ENCODE data around the gene FOXJ2. TPM values are rescaled to one million over a fixed set of nuclear protein-coding genes. Genes with fewer than 3 reads are reported as not detected.

FOXJ2 gene
- total RNA-seq, 1 experiment from 2014 or later, result 5.5 TPM

DNA sequence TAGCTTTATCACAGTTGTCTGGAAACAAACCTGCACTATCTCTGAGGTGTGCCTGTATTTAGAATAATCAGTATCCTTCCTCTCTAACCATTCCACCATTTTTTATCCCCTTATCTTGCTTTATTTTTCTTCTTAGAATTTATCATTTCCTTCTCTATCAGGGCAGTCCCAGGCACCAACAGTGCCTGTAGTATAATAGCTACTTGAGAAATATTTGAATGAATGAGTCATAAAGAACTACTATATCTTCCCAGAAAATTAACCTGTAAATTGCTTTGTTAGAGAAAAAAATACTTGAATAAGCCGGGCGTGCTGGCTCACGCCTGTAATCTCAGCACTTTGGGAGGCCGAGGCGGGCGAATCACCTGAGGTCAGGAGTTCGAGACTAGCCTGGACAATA is 21.2 kb upstream of the FOXJ2 start:
- no CpG with 5 or more reads among the region's 7 CpGs for WGBS (ENCODE audit: extremely low coverage, insufficient read length, low lambda C conversion rate)
- Mint-ChIP-seq H3K9me3 (no peaks in the 10 kb centered on the region), H3K27me3 (ENCODE audit: low read depth) (peaks cover 2% of the 10 kb centered on the region; the same call in 1 of the 2 replicates), H3K4me3 (no peak overlapping the region), H3K36me3 (ENCODE audit: insufficient read depth in 1 of 3, low read depth in 3 of 3) (peaks cover 0 to 4% (median 1%) of the 10 kb centered on the region in 3 experiments; a peak in 3 of 7 replicates), H3K27ac (no peak overlapping the region), H3K4me1 (no peaks in the 10 kb centered on the region; a peak in 1 of 4 replicates)
- no peaks in the 10 kb centered on the region for H3K79me1 ChIP-seq (ENCODE audit: insufficient read depth, low read depth, low read length, poor library complexity, severe bottlenecking)
- H2BK15ac ChIP-seq (ENCODE audit: low read depth, low read length), result no peak overlapping the region
- no peak overlapping the region for H2AK5ac ChIP-seq (ENCODE audit: insufficient read length, low read length)
- no peaks in the 10 kb centered on the region for H4K20me1 ChIP-seq (ENCODE audit: control insufficient read depth, insufficient read depth, insufficient read length)
- no peaks in the 10 kb centered on the region for H3K9me3 ChIP-seq (ENCODE audit: control insufficient read depth, low read depth, low read length)
- H4K5ac ChIP-seq (ENCODE audit: insufficient read length, low read depth, low read length), result no peak overlapping the region
- H3K18ac ChIP-seq (ENCODE audit: insufficient read length, low read depth, low read length), result no peak overlapping the region
- no peak overlapping the region for H2BK120ac ChIP-seq (ENCODE audit: low read depth, low read length, poor library complexity, severe bottlenecking)
- H3K27me3 ChIP-seq (ENCODE audit: insufficient read depth, low read length), result no peaks in the 10 kb centered on the region
- TF ChIP-seq, protein P1, sequence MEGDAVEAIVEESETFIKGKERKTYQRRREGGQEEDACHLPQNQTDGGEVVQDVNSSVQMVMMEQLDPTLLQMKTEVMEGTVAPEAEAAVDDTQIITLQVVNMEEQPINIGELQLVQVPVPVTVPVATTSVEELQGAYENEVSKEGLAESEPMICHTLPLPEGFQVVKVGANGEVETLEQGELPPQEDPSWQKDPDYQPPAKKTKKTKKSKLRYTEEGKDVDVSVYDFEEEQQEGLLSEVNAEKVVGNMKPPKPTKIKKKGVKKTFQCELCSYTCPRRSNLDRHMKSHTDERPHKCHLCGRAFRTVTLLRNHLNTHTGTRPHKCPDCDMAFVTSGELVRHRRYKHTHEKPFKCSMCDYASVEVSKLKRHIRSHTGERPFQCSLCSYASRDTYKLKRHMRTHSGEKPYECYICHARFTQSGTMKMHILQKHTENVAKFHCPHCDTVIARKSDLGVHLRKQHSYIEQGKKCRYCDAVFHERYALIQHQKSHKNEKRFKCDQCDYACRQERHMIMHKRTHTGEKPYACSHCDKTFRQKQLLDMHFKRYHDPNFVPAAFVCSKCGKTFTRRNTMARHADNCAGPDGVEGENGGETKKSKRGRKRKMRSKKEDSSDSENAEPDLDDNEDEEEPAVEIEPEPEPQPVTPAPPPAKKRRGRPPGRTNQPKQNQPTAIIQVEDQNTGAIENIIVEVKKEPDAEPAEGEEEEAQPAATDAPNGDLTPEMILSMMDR (conservative IDR thresholded peaks at IDR 0.05), result no peak
- no peaks in the 10 kb centered on the region for H3K79me2 ChIP-seq (ENCODE audit: insufficient read depth, low read length)
- H3K27ac ChIP-seq (ENCODE audit: insufficient read length, low read depth, low read length), result no peak overlapping the region
- no peak overlapping the region for H2BK20ac ChIP-seq (ENCODE audit: low read depth, low read length, poor library complexity, severe bottlenecking)
- H3K56ac ChIP-seq (ENCODE audit: insufficient read length, low read depth, low read length), result no peak overlapping the region
- H3K9ac ChIP-seq (ENCODE audit: extremely low read depth, insufficient read length, low read length), result no peak overlapping the region
- no peak overlapping the region for H3K4ac ChIP-seq (ENCODE audit: low read depth, low read length)
- no peak overlapping the region for H2BK12ac ChIP-seq (ENCODE audit: insufficient read length, low read depth, low read length)
- no peak overlapping the region for H2AFZ ChIP-seq (ENCODE audit: low read length)
- no peak overlapping the region for H4K91ac ChIP-seq (ENCODE audit: insufficient read length, low read depth, low read length)
- H3K14ac ChIP-seq (ENCODE audit: insufficient read depth, low read length), result no peak overlapping the region
- DNase-seq, result no peak
- H4K8ac ChIP-seq (replicated peaks; ENCODE audit: insufficient read length, low read depth, low read length), result no peak overlapping the region
- H3K23me2 ChIP-seq (ENCODE audit: insufficient read length, low read depth, low read length, poor library complexity, severe bottlenecking), result no peaks in the 10 kb centered on the region
- no peaks in the 10 kb centered on the region for H3K4me1 ChIP-seq (ENCODE audit: insufficient read depth, low read length)
- H3K4me2 ChIP-seq (ENCODE audit: insufficient read depth, insufficient read length, low read length), result no peak overlapping the region
- H3K23ac ChIP-seq (ENCODE audit: insufficient read length, low read depth, low read length), result no peak overlapping the region
- no peak overlapping the region for H2BK5ac ChIP-seq (ENCODE audit: insufficient read length, low read length)
- H3T11ph ChIP-seq (ENCODE audit: low read length), result no peak overlapping the region

Data from H9 (cell line).